ENCODE results near the gene UBA6. TPM values are rescaled to one million over a fixed set of nuclear protein-coding genes. Genes with fewer than 3 reads are reported as not detected.

The UBA6 gene
- total and polyA plus RNA-seq, 2 donors from 2014 or later, result 5.2 to 45.8 TPM

DNA sequence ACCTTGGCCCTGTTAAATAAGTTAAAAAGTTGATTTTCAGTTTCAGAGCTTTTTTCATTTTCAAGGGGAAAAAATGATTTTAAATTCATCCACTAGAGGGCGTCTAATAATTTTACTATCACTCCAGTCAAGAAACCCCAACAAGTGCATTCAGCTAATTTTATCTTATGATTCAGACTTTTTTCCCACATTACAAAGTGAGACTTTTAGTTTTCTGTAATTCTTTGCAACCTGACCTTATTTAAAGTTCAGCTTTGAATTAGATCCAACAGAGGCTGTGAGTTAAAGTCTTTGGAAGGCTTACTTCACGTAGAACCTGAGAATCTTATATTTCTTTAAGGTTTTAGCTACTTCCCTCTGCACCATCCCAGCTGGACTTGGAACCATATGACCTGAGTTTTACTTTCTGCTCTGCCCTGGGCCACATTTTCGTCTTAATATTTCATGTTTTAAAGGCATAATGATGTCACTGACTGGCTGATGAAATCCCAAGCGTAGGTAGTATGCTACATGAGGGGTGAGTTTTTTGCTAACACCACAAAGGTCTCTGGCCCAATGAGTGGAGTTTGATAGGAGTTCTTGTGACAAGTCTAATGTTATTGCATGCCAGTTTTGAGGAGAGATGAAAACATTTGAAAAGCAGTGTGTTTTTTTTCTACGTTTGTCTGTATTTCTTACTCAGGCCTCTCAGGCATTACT is 46.0 kb upstream of the UBA6 start:
- TF ChIP-seq, protein P1, sequence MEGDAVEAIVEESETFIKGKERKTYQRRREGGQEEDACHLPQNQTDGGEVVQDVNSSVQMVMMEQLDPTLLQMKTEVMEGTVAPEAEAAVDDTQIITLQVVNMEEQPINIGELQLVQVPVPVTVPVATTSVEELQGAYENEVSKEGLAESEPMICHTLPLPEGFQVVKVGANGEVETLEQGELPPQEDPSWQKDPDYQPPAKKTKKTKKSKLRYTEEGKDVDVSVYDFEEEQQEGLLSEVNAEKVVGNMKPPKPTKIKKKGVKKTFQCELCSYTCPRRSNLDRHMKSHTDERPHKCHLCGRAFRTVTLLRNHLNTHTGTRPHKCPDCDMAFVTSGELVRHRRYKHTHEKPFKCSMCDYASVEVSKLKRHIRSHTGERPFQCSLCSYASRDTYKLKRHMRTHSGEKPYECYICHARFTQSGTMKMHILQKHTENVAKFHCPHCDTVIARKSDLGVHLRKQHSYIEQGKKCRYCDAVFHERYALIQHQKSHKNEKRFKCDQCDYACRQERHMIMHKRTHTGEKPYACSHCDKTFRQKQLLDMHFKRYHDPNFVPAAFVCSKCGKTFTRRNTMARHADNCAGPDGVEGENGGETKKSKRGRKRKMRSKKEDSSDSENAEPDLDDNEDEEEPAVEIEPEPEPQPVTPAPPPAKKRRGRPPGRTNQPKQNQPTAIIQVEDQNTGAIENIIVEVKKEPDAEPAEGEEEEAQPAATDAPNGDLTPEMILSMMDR (IDR thresholded peaks at IDR 0.05; ENCODE audit: borderline replicate concordance, extremely low read depth, insufficient read depth), result peak; percentile 36
- Histone ChIP-seq H3K9me3 (ENCODE audit: control insufficient read depth in 2 of 3, insufficient read depth in 1 of 3, low read length in 3 of 3) (no peaks in the 10 kb centered on the region), H3K4me3 (ENCODE audit: low read length in 3 of 3) (no peak overlapping the region), H3K4me1 (ENCODE audit: control insufficient read depth in 2 of 3, insufficient read depth in 2 of 3, low read depth in 1 of 3, low read length in 3 of 3) (no peaks in the 10 kb centered on the region), H3K36me3 (ENCODE audit: control insufficient read depth in 2 of 3, insufficient read depth in 3 of 3, low read length in 3 of 3) (no peaks in the 10 kb centered on the region), H3K27me3 (ENCODE audit: control insufficient read depth, insufficient read depth, low read length) (no peaks in the 10 kb centered on the region), H3K9ac (ENCODE audit: low read length in 3 of 3) (no peak overlapping the region), H3K27ac (ENCODE audit: low read depth in 2 of 2, low read length in 2 of 2) (no peak overlapping the region)
- DNase-seq, result peak in 2 of 5 donors; percentile 31 to 40
- no peak for FAIRE-seq
- intact Hi-C loops (cut with DNase I), result no loop called here

DNA sequence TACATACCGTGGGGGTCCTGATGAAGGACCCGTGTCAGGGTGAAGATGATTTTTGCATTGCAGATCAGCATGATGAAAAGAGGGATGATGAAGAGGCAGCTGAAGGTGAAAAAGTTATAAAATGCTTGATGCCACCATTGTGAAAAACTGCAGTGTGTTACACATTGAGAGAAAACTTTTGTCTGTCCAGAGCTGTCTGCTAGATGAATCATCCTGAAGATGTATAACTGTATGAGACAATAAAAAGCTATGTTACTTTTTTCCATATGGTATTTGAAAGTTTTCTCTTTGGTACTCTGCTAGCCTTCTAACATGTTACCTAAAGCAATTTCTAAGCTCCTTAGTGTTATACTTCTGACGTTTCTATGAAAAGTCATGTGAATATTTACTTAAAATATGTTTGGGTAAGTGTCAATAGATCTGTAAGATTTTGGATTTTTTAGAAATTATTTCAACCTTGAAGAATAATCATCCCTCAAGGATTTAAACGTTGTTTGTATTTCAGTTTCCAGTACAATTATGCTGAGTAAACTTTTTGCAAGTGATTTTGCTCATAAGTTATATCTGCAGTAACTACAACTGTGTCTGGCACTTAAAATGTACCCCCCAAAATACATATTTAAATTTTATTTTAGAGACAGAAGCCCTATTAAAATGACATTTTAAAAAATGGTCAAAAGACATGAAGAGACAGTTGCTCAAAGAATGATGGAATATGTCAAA is 43.8 kb upstream of the UBA6 start:
- intact Hi-C loops (cut with DNase I), result no loop called here
- no peak for DNase-seq
- H3K36me3 ChIP-seq (ENCODE audit: control insufficient read depth in 2 of 3, insufficient read depth in 3 of 3, low read length in 3 of 3), result no peaks in the 10 kb centered on the region
- H3K27me3 ChIP-seq (ENCODE audit: control insufficient read depth, insufficient read depth, low read length), result no peaks in the 10 kb centered on the region
- TF ChIP-seq, protein P1 (IDR thresholded peaks at IDR 0.05; ENCODE audit: borderline replicate concordance, extremely low read depth, insufficient read depth), result no peak
- H3K9ac ChIP-seq (ENCODE audit: low read length in 3 of 3), result no peak overlapping the region
- no peaks in the 10 kb centered on the region for H3K9me3 ChIP-seq (ENCODE audit: control insufficient read depth in 2 of 3, insufficient read depth in 1 of 3, low read length in 3 of 3)
- H3K4me1 ChIP-seq (ENCODE audit: control insufficient read depth in 2 of 3, insufficient read depth in 2 of 3, low read depth in 1 of 3, low read length in 3 of 3), result no peaks in the 10 kb centered on the region
- no peak overlapping the region for H3K27ac ChIP-seq (ENCODE audit: low read depth in 2 of 2, low read length in 2 of 2)
- H3K4me3 ChIP-seq (ENCODE audit: low read length in 3 of 3), result no peak overlapping the region
- FAIRE-seq, result no peak

DNA sequence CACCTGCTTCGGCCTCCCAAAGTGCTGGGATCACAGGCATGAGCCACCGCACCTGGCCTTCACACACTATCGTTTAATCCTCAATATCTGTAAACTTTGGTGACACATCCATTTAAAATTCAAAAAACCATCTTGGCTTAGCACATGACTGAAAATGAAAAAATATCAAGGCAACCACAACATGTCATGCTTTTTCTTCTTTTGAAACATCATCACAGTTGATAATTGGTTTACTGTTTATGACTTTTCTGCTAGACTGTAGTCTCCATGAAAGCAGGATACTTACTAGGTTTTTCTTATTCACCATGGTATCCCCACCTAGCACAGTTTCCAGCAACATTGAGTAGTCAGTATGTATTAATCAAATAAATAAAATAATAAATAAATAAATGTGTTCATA is 42.2 kb upstream of the UBA6 start:
- no peak for FAIRE-seq
- Histone ChIP-seq H3K27me3 (ENCODE audit: control insufficient read depth, insufficient read depth, low read length) (no peaks in the 10 kb centered on the region), H3K4me3 (ENCODE audit: low read length in 3 of 3) (no peak overlapping the region), H3K27ac (ENCODE audit: low read depth in 2 of 2, low read length in 2 of 2) (no peak overlapping the region), H3K4me1 (ENCODE audit: control insufficient read depth in 2 of 3, insufficient read depth in 2 of 3, low read depth in 1 of 3, low read length in 3 of 3) (no peaks in the 10 kb centered on the region), H3K9ac (ENCODE audit: low read length in 3 of 3) (no peak overlapping the region), H3K9me3 (ENCODE audit: control insufficient read depth in 2 of 3, insufficient read depth in 1 of 3, low read length in 3 of 3) (no peaks in the 10 kb centered on the region), H3K36me3 (ENCODE audit: control insufficient read depth in 2 of 3, insufficient read depth in 3 of 3, low read length in 3 of 3) (no peaks in the 10 kb centered on the region)
- no peak for DNase-seq
- intact Hi-C loops (cut with DNase I), result no loop called here
- TF ChIP-seq, protein P1 (IDR thresholded peaks at IDR 0.05; ENCODE audit: borderline replicate concordance, extremely low read depth, insufficient read depth), result no peak

Data from kidney (tissue), 14 donors.